ENCODE measurements around the gene PON3. TPM values are rescaled to one million over a fixed set of nuclear protein-coding genes. Genes with fewer than 3 reads are reported as not detected.
A peak's percentile ranks its signal among the peaks of the same experiment; 100 is the strongest.
"Not testable (repeated sequence)": the region's sequence is repeated elsewhere in the genome, so short reads cannot be mapped to it uniquely, and the experiment has no call there.

Gene PON3
- total RNA-seq, 1 donor from 2014 or later = not detected

- DNase-seq (ENCODE audit: low read depth in 2 of 2) = no peak
Measured at GRCh38 chr7:95412075-95412474, 15.9 kb upstream of the PON3 start.

- no peak for DNase-seq (ENCODE audit: low read depth in 2 of 2)
Measured at GRCh38 chr7:95411666-95412065, 15.5 kb upstream of the PON3 start.

GRCh38 chr7:95411036-95411435, 14.9 kb upstream of the PON3 start:
- no peak for DNase-seq (ENCODE audit: low read depth in 2 of 2)

GRCh38 chr7:95407751-95408150, 11.6 kb upstream of the PON3 start:
- no peak for DNase-seq (ENCODE audit: low read depth in 2 of 2)

- DNase-seq (ENCODE audit: low read depth in 2 of 2) = no peak
Measured at GRCh38 chr7:95405800-95406199, 9.6 kb upstream of the PON3 start.

GRCh38 chr7:95405208-95405607, 9.0 kb upstream of the PON3 start:
- no peak for DNase-seq (ENCODE audit: low read depth in 2 of 2)

- peak in 1 of 2 donors; percentile 20 for DNase-seq (ENCODE audit: low read depth in 2 of 2)
Measured at GRCh38 chr7:95404316-95404865, 8.2 kb upstream of the PON3 start.

GRCh38 chr7:95398155-95398940, 2.2 kb upstream of the PON3 start:
- no peak for DNase-seq (ENCODE audit: low read depth in 2 of 2)

GRCh38 chr7:95397381-95397780, 1.2 kb upstream of the PON3 start:
- no peak for DNase-seq (ENCODE audit: low read depth in 2 of 2)

GRCh38 chr7:95395755-95396135, 430 bp downstream of the PON3 start:
- DNase-seq (ENCODE audit: low read depth in 2 of 2) = no peak

GRCh38 chr7:95394370-95394769, 1.8 kb downstream of the PON3 start:
- no peak for DNase-seq (ENCODE audit: low read depth in 2 of 2)

- DNase-seq (ENCODE audit: low read depth in 2 of 2) = no peak
Measured at GRCh38 chr7:95391761-95392160, 4.4 kb downstream of the PON3 start.

- DNase-seq (ENCODE audit: low read depth in 2 of 2) = no peak
Measured at GRCh38 chr7:95389516-95389915, 6.7 kb downstream of the PON3 start.

GRCh38 chr7:95379457-95379856, 16.7 kb downstream of the PON3 start:
- not testable (repeated sequence) for DNase-seq (ENCODE audit: low read depth in 2 of 2)

GRCh38 chr7:95376632-95377400, 19.4 kb downstream of the PON3 start:
- DNase-seq (ENCODE audit: low read depth in 2 of 2) = no peak

GRCh38 chr7:95375591-95376257, 20.5 kb downstream of the PON3 start:
- DNase-seq (ENCODE audit: low read depth in 2 of 2) = no peak

- no peak for DNase-seq (ENCODE audit: low read depth in 2 of 2)
Measured at GRCh38 chr7:95373323-95373722, 22.9 kb downstream of the PON3 start.

- no peak for DNase-seq (ENCODE audit: low read depth in 2 of 2)
Measured at GRCh38 chr7:95368235-95368634, 27.9 kb downstream of the PON3 start.

- no peak for DNase-seq (ENCODE audit: low read depth in 2 of 2)
Measured at GRCh38 chr7:95367606-95368005, 28.6 kb downstream of the PON3 start.

GRCh38 chr7:95365151-95365550, 31.0 kb downstream of the PON3 start:
- DNase-seq (ENCODE audit: low read depth in 2 of 2) = no peak

GRCh38 chr7:95357623-95358022, 38.6 kb downstream of the PON3 start:
- peak in 1 of 2 donors; percentile 41 for DNase-seq (ENCODE audit: low read depth in 2 of 2)
